ENCODE measurements around the gene IGDCC3. TPM values are rescaled to one million over a fixed set of nuclear protein-coding genes. Genes with fewer than 3 reads are reported as not detected.

IGDCC3 gene
- total and polyA plus RNA-seq, 2 of the 8 experiments (the other 6 are each of a cell fraction or from before 2014, with no cell fraction given): 26.8 to 45.7 TPM

DNA sequence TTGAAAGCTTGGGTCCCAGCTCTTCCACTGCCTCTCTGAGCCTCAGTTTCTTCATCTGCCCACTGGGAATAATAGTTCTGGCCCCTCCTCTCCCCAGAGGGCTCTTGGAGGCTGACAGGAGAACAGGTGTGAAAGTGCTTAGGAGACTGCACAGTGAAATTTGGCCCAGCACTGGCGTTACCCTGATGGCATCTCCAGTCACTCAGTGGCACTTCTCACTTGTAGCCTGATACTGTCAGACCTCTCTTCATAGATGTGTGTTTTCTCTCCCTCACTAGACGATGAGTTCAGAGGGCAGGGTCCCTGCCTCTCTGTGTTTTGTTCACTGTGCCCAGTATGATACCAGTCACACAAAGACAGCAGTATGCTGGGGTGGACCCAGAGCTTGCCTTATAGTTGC is 22.2 kb upstream of the IGDCC3 start:
- TF ChIP-seq NANOG (IDR thresholded peaks at IDR 0.05; ENCODE audit: insufficient read depth, low read depth, low read length, poor library complexity, severe bottlenecking) (no peak), RNF2 (IDR thresholded peaks at IDR 0.05; ENCODE audit: borderline replicate concordance, low read depth, low read length, missing control alignments, poor library complexity, severe bottlenecking) (no peak), EP300 (IDR thresholded peaks at IDR 0.05; ENCODE audit: borderline replicate concordance in 1 of 2, low read depth in 2 of 2, low read length in 2 of 2) (no peak), SAP30 (IDR thresholded peaks at IDR 0.05; ENCODE audit: insufficient read depth, insufficient replicate concordance, low read length) (no peak), CTBP2 (IDR thresholded peaks at IDR 0.05; ENCODE audit: borderline replicate concordance, insufficient read depth, insufficient read length, low read length) (no peak)
- TF ChIP-seq, protein P1, sequence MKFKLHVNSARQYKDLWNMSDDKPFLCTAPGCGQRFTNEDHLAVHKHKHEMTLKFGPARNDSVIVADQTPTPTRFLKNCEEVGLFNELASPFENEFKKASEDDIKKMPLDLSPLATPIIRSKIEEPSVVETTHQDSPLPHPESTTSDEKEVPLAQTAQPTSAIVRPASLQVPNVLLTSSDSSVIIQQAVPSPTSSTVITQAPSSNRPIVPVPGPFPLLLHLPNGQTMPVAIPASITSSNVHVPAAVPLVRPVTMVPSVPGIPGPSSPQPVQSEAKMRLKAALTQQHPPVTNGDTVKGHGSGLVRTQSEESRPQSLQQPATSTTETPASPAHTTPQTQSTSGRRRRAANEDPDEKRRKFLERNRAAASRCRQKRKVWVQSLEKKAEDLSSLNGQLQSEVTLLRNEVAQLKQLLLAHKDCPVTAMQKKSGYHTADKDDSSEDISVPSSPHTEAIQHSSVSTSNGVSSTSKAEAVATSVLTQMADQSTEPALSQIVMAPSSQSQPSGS (IDR thresholded peaks at IDR 0.05; ENCODE audit: low read length): no peak
- H3K9me3 ChIP-seq (ENCODE audit: insufficient read depth in 2 of 2, low read depth in 1 of 2, low read length in 1 of 2): no peaks in the 10 kb centered on the region
- peaks cover 7 to 33% (median 20%) of the 10 kb centered on the region in 4 experiments for H3K4me1 ChIP-seq (replicated peaks in 1 of 4; ENCODE audit: control insufficient read depth in 3 of 4, insufficient read depth in 4 of 4, low read length in 3 of 4)
- no peak overlapping the region for H3K4me3 ChIP-seq (ENCODE audit: extremely low read depth in 1 of 4, insufficient read depth in 2 of 4, low read depth in 3 of 4, low read length in 4 of 4)
- H3K4me2 ChIP-seq (ENCODE audit: insufficient read depth in 1 of 2, low read depth in 2 of 2, low read length in 2 of 2): no peak overlapping the region; a peak in 1 of 4 replicates
- H4K91ac ChIP-seq (replicated peaks; ENCODE audit: insufficient read length, low read length): no peak overlapping the region
- H3K56ac ChIP-seq (replicated peaks; ENCODE audit: insufficient read length, low read depth, low read length): no peak overlapping the region
- H4K5ac ChIP-seq (ENCODE audit: insufficient read length, low read depth, low read length): no peak overlapping the region
- H2BK5ac ChIP-seq (ENCODE audit: low read depth, low read length): no peak overlapping the region
- FAIRE-seq (no peak), DNase-seq (ENCODE audit: low read depth in 1 of 2, low spot score in 2 of 2) (no peak)
- H3K27me3 ChIP-seq (replicated peaks in 1 of 4; ENCODE audit: control insufficient read depth in 3 of 4, extremely low read depth in 1 of 4, insufficient read depth in 3 of 4, low read length in 3 of 4): peaks cover 14 to 34% (median 29%) of the 10 kb centered on the region in 4 experiments
- POLR2A ChIA-PET (ENCODE audit: partially characterized antibody): interaction anchor here (1.5 to 15.2 kb wide), 4 partner anchors 10 to 95 kb away, joined by 4 to 229 read pairs (median 7); partner anchors contain the start of genes IGDCC4 and RNU5B-1
- H2BK12ac ChIP-seq (ENCODE audit: low read depth, low read length): peak overlapping the region; percentile 20; the same call in 1 of the 2 replicates
- no peaks in the 10 kb centered on the region for H3K79me1 ChIP-seq (ENCODE audit: low read depth, low read length)
- no peaks in the 10 kb centered on the region; a peak in 1 of 8 replicates for H3K36me3 ChIP-seq (ENCODE audit: control insufficient read depth in 2 of 4, insufficient read depth in 4 of 4, low read length in 3 of 4)
- H2BK15ac ChIP-seq (ENCODE audit: low read length): peak overlapping the region; percentile 82; the same call in 1 of the 2 replicates
- CTCF ChIA-PET (ENCODE audit: partially characterized antibody): interaction anchor here (0.7 to 6.9 kb wide), 40 partner anchors 12 to 313 kb away, joined by 3 to 180 read pairs (median 5); partner anchors contain the start of genes DPP8, HACD3, IGDCC3 and IGDCC4
- H4K8ac ChIP-seq (ENCODE audit: extremely low read depth, insufficient read depth, low read length): no peak overlapping the region
- H3K4ac ChIP-seq (replicated peaks; ENCODE audit: insufficient read length, low read depth, low read length): no peak overlapping the region
- no peak overlapping the region for H3K23ac ChIP-seq (ENCODE audit: insufficient read length)
- peaks cover 0 to 5% of the 10 kb centered on the region in 2 experiments for H4K20me1 ChIP-seq (replicated peaks in 1 of 2; ENCODE audit: control insufficient read depth in 1 of 2, insufficient read depth in 2 of 2, low read length in 2 of 2)
- no peaks in the 10 kb centered on the region for H3K79me2 ChIP-seq (ENCODE audit: control insufficient read depth in 1 of 2, insufficient read depth in 2 of 2, low read length in 2 of 2)
- H3K23me2 ChIP-seq (ENCODE audit: low read depth, low read length): peaks cover 14% of the 10 kb centered on the region; the same call in 1 of the 2 replicates
- no peak overlapping the region for H2AFZ ChIP-seq (ENCODE audit: low read length)
- no peak overlapping the region for H3K18ac ChIP-seq (ENCODE audit: extremely low read depth, low read length)
- H2BK20ac ChIP-seq (ENCODE audit: low read length): no peak overlapping the region
- WGBS, 2 experiments (ENCODE audit: extremely low coverage in 1 of 2, insufficient coverage in 1 of 2, insufficient read length in 1 of 2, insufficient replicate concordance in 2 of 2, low coverage in 1 of 2, low lambda C conversion rate in 2 of 2, missing lambda C conversion rate in 1 of 2): 86% methylated on average over 2 of the region's 2 CpGs; no CpG with 5 or more reads in 1 of the 2 experiments
- H2AK5ac ChIP-seq (ENCODE audit: low read depth, low read length): peak overlapping the region; percentile 5; the same call in 1 of the 2 replicates
- H3K14ac ChIP-seq (ENCODE audit: insufficient read length): no peak overlapping the region
- H3K27ac ChIP-seq (ENCODE audit: low read depth, low read length): no peak overlapping the region
- H2BK120ac ChIP-seq (replicated peaks; ENCODE audit: low read depth, low read length): no peak overlapping the region
- H3K9ac ChIP-seq (replicated peaks in 1 of 4; ENCODE audit: extremely low read depth in 1 of 4, low read depth in 3 of 4, low read length in 3 of 4): no peak overlapping the region

All from H1 (cell line).